ENCODE measurements around the gene RAET1L. TPM values are rescaled to one million over a fixed set of nuclear protein-coding genes. Genes with fewer than 3 reads are reported as not detected.
A peak's percentile ranks its signal among the peaks of the same experiment; 100 is the strongest.
"Not testable (repeated sequence)": the region's sequence is repeated elsewhere in the genome, so short reads cannot be mapped to it uniquely, and the experiment has no call there.

RAET1L gene
- total RNA-seq, 1 donor from 2014 or later: not detected

- Mint-ChIP-seq H3K4me3 (peak overlapping the region; percentile 82), H3K36me3 (ENCODE audit: low read depth) (peaks cover 11% of the 10 kb centered on the region), H3K4me1 (ENCODE audit: low read depth) (peaks cover 52% of the 10 kb centered on the region), H3K27me3 (ENCODE audit: insufficient read depth) (peaks cover 30% of the 10 kb centered on the region), H3K9me3 (peaks cover 12% of the 10 kb centered on the region), H3K27ac (peak overlapping the region; percentile 56)
- DNase-seq (ENCODE audit: low spot score): no peak
- intact Hi-C loops (cut with micrococcal nuclease): loop anchor here (1.0 to 10.0 kb wide), 7 partner anchors 43 to 1389 kb away; partner anchors contain the start of genes NUP43, PCMT1, PPIL4 and ULBP1
Measured at GRCh38 chr6:150005761-150006651, 19.3 kb downstream of the RAET1L start.

GRCh38 chr6:150004783-150005717 is 20.3 kb downstream of the RAET1L start:
- peaks cover 62% of the 10 kb centered on the region for H3K4me1 Mint-ChIP-seq (ENCODE audit: low read depth)
- H3K27me3 Mint-ChIP-seq (ENCODE audit: insufficient read depth): peaks cover 22% of the 10 kb centered on the region
- peak overlapping the region; percentile 87 for H3K27ac Mint-ChIP-seq
- H3K4me3 Mint-ChIP-seq: peak overlapping the region; percentile 82
- intact Hi-C loops (cut with micrococcal nuclease): loop anchor here (1.0 to 10.0 kb wide), 8 partner anchors 42 to 1390 kb away; partner anchors contain the start of genes NUP43, PCMT1, PPIL4 and ULBP1
- H3K9me3 Mint-ChIP-seq: peaks cover 12% of the 10 kb centered on the region
- peak; percentile 92 for DNase-seq (ENCODE audit: low spot score)
- peaks cover 11% of the 10 kb centered on the region for H3K36me3 Mint-ChIP-seq (ENCODE audit: low read depth)

- H3K36me3 Mint-ChIP-seq (ENCODE audit: low read depth): peaks cover 16% of the 10 kb centered on the region
- peaks cover 68% of the 10 kb centered on the region for H3K4me1 Mint-ChIP-seq (ENCODE audit: low read depth)
- intact Hi-C loops (cut with micrococcal nuclease): loop anchor here (2.0 to 10.0 kb wide), 5 partner anchors 65 to 1391 kb away; partner anchors contain the start of genes PPIL4 and ZBTB2
- H3K4me3 Mint-ChIP-seq: peak overlapping the region; percentile 82
- DNase-seq (ENCODE audit: low spot score): peak; percentile 64
- peaks cover 18% of the 10 kb centered on the region for H3K27me3 Mint-ChIP-seq (ENCODE audit: insufficient read depth)
- peak overlapping the region; percentile 87 for H3K27ac Mint-ChIP-seq
- peaks cover 12% of the 10 kb centered on the region for H3K9me3 Mint-ChIP-seq
Measured at GRCh38 chr6:150004101-150004782, 21.1 kb downstream of the RAET1L start.

- intact Hi-C loops (cut with micrococcal nuclease): loop anchor here (5.0 to 10.0 kb wide), 4 partner anchors 241 to 1391 kb away; partner anchors contain the start of genes PPIL4 and ZBTB2
- not testable (repeated sequence) for DNase-seq (ENCODE audit: low spot score); H3K27ac Mint-ChIP-seq
- Mint-ChIP-seq H3K4me3 (peak overlapping the region; percentile 82), H3K4me1 (ENCODE audit: low read depth) (peaks cover 65% of the 10 kb centered on the region), H3K9me3 (peaks cover 12% of the 10 kb centered on the region), H3K36me3 (ENCODE audit: low read depth) (peaks cover 16% of the 10 kb centered on the region), H3K27me3 (ENCODE audit: insufficient read depth) (peaks cover 16% of the 10 kb centered on the region)
Measured at GRCh38 chr6:150003599-150003998, 21.7 kb downstream of the RAET1L start.

- peaks cover 63% of the 10 kb centered on the region for H3K4me1 Mint-ChIP-seq (ENCODE audit: low read depth)
- no peak overlapping the region for H3K27ac Mint-ChIP-seq
- no peak for DNase-seq (ENCODE audit: low spot score)
- peaks cover 17% of the 10 kb centered on the region for H3K27me3 Mint-ChIP-seq (ENCODE audit: insufficient read depth)
- peak overlapping the region; percentile 56 for H3K4me3 Mint-ChIP-seq
- intact Hi-C loops (cut with micrococcal nuclease): loop anchor here (5.0 to 10.0 kb wide), 4 partner anchors 242 to 1392 kb away; partner anchors contain the start of genes PPIL4 and ZBTB2
- peaks cover 12% of the 10 kb centered on the region for H3K9me3 Mint-ChIP-seq
- H3K36me3 Mint-ChIP-seq (ENCODE audit: low read depth): peaks cover 16% of the 10 kb centered on the region
Measured at GRCh38 chr6:150002710-150003109, 22.6 kb downstream of the RAET1L start.

GRCh38 chr6:150001295-150002008 is 23.9 kb downstream of the RAET1L start:
- H3K9me3 Mint-ChIP-seq: peaks cover 12% of the 10 kb centered on the region
- peaks cover 28% of the 10 kb centered on the region for H3K27me3 Mint-ChIP-seq (ENCODE audit: insufficient read depth)
- peak overlapping the region; percentile 41 for H3K27ac Mint-ChIP-seq
- H3K4me3 Mint-ChIP-seq: peak overlapping the region; percentile 54
- H3K4me1 Mint-ChIP-seq (ENCODE audit: low read depth): peaks cover 57% of the 10 kb centered on the region
- DNase-seq (ENCODE audit: low spot score): peak; percentile 38
- intact Hi-C loops (cut with micrococcal nuclease): loop anchor here (1.0 to 10.0 kb wide), 7 partner anchors 38 to 1393 kb away; partner anchors contain the start of genes LRP11, PPIL4, ULBP1 and ZBTB2
- peaks cover 16% of the 10 kb centered on the region for H3K36me3 Mint-ChIP-seq (ENCODE audit: low read depth)

- intact Hi-C loops (cut with micrococcal nuclease): loop anchor here (5.0 to 10.0 kb wide), 4 partner anchors 245 to 1395 kb away; partner anchors contain the start of genes PPIL4 and ZBTB2
- H3K4me1 Mint-ChIP-seq (ENCODE audit: low read depth): peaks cover 44% of the 10 kb centered on the region
- peaks cover 16% of the 10 kb centered on the region for H3K36me3 Mint-ChIP-seq (ENCODE audit: low read depth)
- no peak overlapping the region for H3K27ac Mint-ChIP-seq
- peaks cover 12% of the 10 kb centered on the region for H3K9me3 Mint-ChIP-seq
- no peak for DNase-seq (ENCODE audit: low spot score)
- H3K4me3 Mint-ChIP-seq: no peak overlapping the region
- H3K27me3 Mint-ChIP-seq (ENCODE audit: insufficient read depth): peaks cover 44% of the 10 kb centered on the region
Measured at GRCh38 chr6:149999636-150000035, 25.7 kb downstream of the RAET1L start.

- Mint-ChIP-seq H3K36me3 (ENCODE audit: low read depth) (peaks cover 5% of the 10 kb centered on the region), H3K4me1 (ENCODE audit: low read depth) (peaks cover 25% of the 10 kb centered on the region), H3K27me3 (ENCODE audit: insufficient read depth) (peaks cover 73% of the 10 kb centered on the region), H3K27ac (no peak overlapping the region), H3K9me3 (no peaks in the 10 kb centered on the region), H3K4me3 (no peak overlapping the region)
- intact Hi-C loops (cut with micrococcal nuclease): no loop called here
- DNase-seq (ENCODE audit: low spot score): no peak
Measured at GRCh38 chr6:149995971-149996370, 29.4 kb downstream of the RAET1L start.

GRCh38 chr6:149995235-149995750 is 30.0 kb downstream of the RAET1L start:
- DNase-seq (ENCODE audit: low spot score): no peak
- Mint-ChIP-seq H3K27ac (no peak overlapping the region), H3K9me3 (no peaks in the 10 kb centered on the region), H3K4me3 (no peak overlapping the region), H3K27me3 (ENCODE audit: insufficient read depth) (peaks cover 79% of the 10 kb centered on the region), H3K4me1 (ENCODE audit: low read depth) (peaks cover 25% of the 10 kb centered on the region), H3K36me3 (ENCODE audit: low read depth) (peaks cover 5% of the 10 kb centered on the region)
- intact Hi-C loops (cut with micrococcal nuclease): no loop called here

- Mint-ChIP-seq H3K4me3 (no peak overlapping the region), H3K27me3 (ENCODE audit: insufficient read depth) (peaks cover 91% of the 10 kb centered on the region), H3K27ac (no peak overlapping the region), H3K36me3 (ENCODE audit: low read depth) (no peaks in the 10 kb centered on the region), H3K4me1 (ENCODE audit: low read depth) (peaks cover 32% of the 10 kb centered on the region), H3K9me3 (peaks cover 16% of the 10 kb centered on the region)
- intact Hi-C loops (cut with micrococcal nuclease): loop anchor here (1.0 to 2.0 kb wide), 2 partner anchors 27 to 53 kb away; no protein-coding TSS in a partner anchor
- no peak for DNase-seq (ENCODE audit: low spot score)
Measured at GRCh38 chr6:149991838-149992237, 33.5 kb downstream of the RAET1L start.

GRCh38 chr6:149991472-149991795 is 33.9 kb downstream of the RAET1L start:
- peaks cover 16% of the 10 kb centered on the region for H3K9me3 Mint-ChIP-seq
- intact Hi-C loops (cut with micrococcal nuclease): loop anchor here (1.0 to 2.0 kb wide), 2 partner anchors 27 to 52 kb away; no protein-coding TSS in a partner anchor
- H3K27ac Mint-ChIP-seq; DNase-seq (ENCODE audit: low spot score); H3K36me3 Mint-ChIP-seq (ENCODE audit: low read depth): not testable (repeated sequence)
- peaks cover 32% of the 10 kb centered on the region for H3K4me1 Mint-ChIP-seq (ENCODE audit: low read depth)
- peak overlapping the region; percentile 63 for H3K4me3 Mint-ChIP-seq
- peaks cover 91% of the 10 kb centered on the region for H3K27me3 Mint-ChIP-seq (ENCODE audit: insufficient read depth)

Measured in activated T-helper 1 cell treated with anti-CD3 and anti-CD28 coated beads, Interleukin-12 subunit alpha, Interleukin-12 subunit beta, Interleukin-2, Interleukin-4 antibody, amounts not matched to agents 30 ng/mL and 10 ng/mL and 1 ng/mL, durations not matched to agents 14 hours and 24 hours and 36 hours (primary cell).